ENCODE data around the gene ROPN1.

- TF ChIP-seq CTCF (IDR thresholded peaks at IDR 0.05; ENCODE audit: insufficient read depth, low read length, poor library complexity, severe bottlenecking) (no peak), EZH2phosphoT487 (conservative IDR thresholded peaks at IDR 0.05; ENCODE audit: low read length) (no peak)
Observed at GRCh38 chr3:123941121-123941520, 50.8 kb downstream of the ROPN1 start.
